ENCODE data around the gene TTBK1. TPM values are rescaled to one million over a fixed set of nuclear protein-coding genes. Genes with fewer than 3 reads are reported as not detected.

The TTBK1 gene
- total RNA-seq, 1 experiment from 2014 or later, result 0.61 TPM

- Mint-ChIP-seq H3K36me3 (ENCODE audit: insufficient read depth, unreplicated experiment) (no peaks in the 10 kb centered on the region), H3K27me3 (ENCODE audit: insufficient read depth, unreplicated experiment) (no peaks in the 10 kb centered on the region), H3K4me3 (ENCODE audit: unreplicated experiment) (no peak overlapping the region), H3K27ac (ENCODE audit: unreplicated experiment) (no peak overlapping the region), H3K9me3 (ENCODE audit: unreplicated experiment) (no peaks in the 10 kb centered on the region), H3K4me1 (ENCODE audit: low read depth, unreplicated experiment) (peaks cover 18% of the 10 kb centered on the region)
- ChIA-PET CTCF (interaction anchor here (0.6 kb wide), 1 partner anchor 120 kb away, joined by 3 read pairs; no protein-coding TSS in a partner anchor), POLR2A (no interaction called here)
- Histone ChIP-seq H3K9me3 (no peaks in the 10 kb centered on the region), H3K4me1 (peaks cover 44% of the 10 kb centered on the region), H3K27me3 (replicated peaks; ENCODE audit: control insufficient read depth, insufficient read depth, low read length) (no peaks in the 10 kb centered on the region), H3K36me3 (ENCODE audit: control insufficient read depth, insufficient read depth, low read length) (no peaks in the 10 kb centered on the region), H3K4me3 (ENCODE audit: low read depth, low read length) (no peak overlapping the region)
- BruUV-seq (replicated peaks), result no TSS peak
- intact Hi-C loops (cut with micrococcal nuclease; ENCODE audit: unreplicated experiment), result no loop called here
- DNase-seq, result no peak
- TF ChIP-seq CTCF (IDR thresholded peaks at IDR 0.05; ENCODE audit: insufficient read depth in 1 of 2, low read depth in 1 of 2, low read length in 1 of 2, severe bottlenecking in 1 of 2, unreplicated experiment in 1 of 2), result no peak
Observed at GRCh38 chr6:43271103-43271815, 28.0 kb downstream of the TTBK1 start.

GRCh38 chr6:43271944-43272343, 28.7 kb downstream of the TTBK1 start:
- Mint-ChIP-seq H3K36me3 (ENCODE audit: insufficient read depth, unreplicated experiment) (no peaks in the 10 kb centered on the region), H3K27ac (ENCODE audit: unreplicated experiment) (no peak overlapping the region), H3K27me3 (ENCODE audit: insufficient read depth, unreplicated experiment) (no peaks in the 10 kb centered on the region), H3K9me3 (ENCODE audit: unreplicated experiment) (no peaks in the 10 kb centered on the region), H3K4me1 (ENCODE audit: low read depth, unreplicated experiment) (peaks cover 18% of the 10 kb centered on the region), H3K4me3 (ENCODE audit: unreplicated experiment) (no peak overlapping the region)
- ChIA-PET CTCF (interaction anchor here (0.6 kb wide), 1 partner anchor 119 kb away, joined by 3 read pairs; no protein-coding TSS in a partner anchor), POLR2A (no interaction called here)
- intact Hi-C loops (cut with micrococcal nuclease; ENCODE audit: unreplicated experiment), result no loop called here
- H3K36me3 ChIP-seq (ENCODE audit: control insufficient read depth, insufficient read depth, low read length), result no peaks in the 10 kb centered on the region
- H3K4me1 ChIP-seq, result peaks cover 50% of the 10 kb centered on the region
- H3K27me3 ChIP-seq (replicated peaks; ENCODE audit: control insufficient read depth, insufficient read depth, low read length), result no peaks in the 10 kb centered on the region
- H3K4me3 ChIP-seq (ENCODE audit: low read depth, low read length), result no peak overlapping the region
- DNase-seq, result no peak
- no peaks in the 10 kb centered on the region for H3K9me3 ChIP-seq
- TF ChIP-seq CTCF (IDR thresholded peaks at IDR 0.05; ENCODE audit: insufficient read depth in 1 of 2, low read depth in 1 of 2, low read length in 1 of 2, severe bottlenecking in 1 of 2, unreplicated experiment in 1 of 2), result no peak
- no TSS peak for BruUV-seq (replicated peaks)

GRCh38 chr6:43273707-43274106, 30.4 kb downstream of the TTBK1 start:
- H3K36me3 Mint-ChIP-seq (ENCODE audit: insufficient read depth, unreplicated experiment), result no peaks in the 10 kb centered on the region
- CTCF ChIA-PET, result no interaction called here
- no peak for TF ChIP-seq CTCF (IDR thresholded peaks at IDR 0.05; ENCODE audit: insufficient read depth in 1 of 2, low read depth in 1 of 2, low read length in 1 of 2, severe bottlenecking in 1 of 2, unreplicated experiment in 1 of 2)
- Histone ChIP-seq H3K36me3 (ENCODE audit: control insufficient read depth, insufficient read depth, low read length) (no peaks in the 10 kb centered on the region), H3K27me3 (replicated peaks; ENCODE audit: control insufficient read depth, insufficient read depth, low read length) (no peaks in the 10 kb centered on the region), H3K4me3 (ENCODE audit: low read depth, low read length) (no peak overlapping the region), H3K4me1 (peaks cover 46% of the 10 kb centered on the region), H3K9me3 (no peaks in the 10 kb centered on the region)
- no peaks in the 10 kb centered on the region for H3K27me3 Mint-ChIP-seq (ENCODE audit: insufficient read depth, unreplicated experiment)
- H3K27ac Mint-ChIP-seq (ENCODE audit: unreplicated experiment), result no peak overlapping the region
- no TSS peak for BruUV-seq (replicated peaks)
- no peaks in the 10 kb centered on the region for H3K9me3 Mint-ChIP-seq (ENCODE audit: unreplicated experiment)
- peaks cover 14% of the 10 kb centered on the region for H3K4me1 Mint-ChIP-seq (ENCODE audit: low read depth, unreplicated experiment)
- POLR2A ChIA-PET, result no interaction called here
- no peak overlapping the region for H3K4me3 Mint-ChIP-seq (ENCODE audit: unreplicated experiment)
- intact Hi-C loops (cut with micrococcal nuclease; ENCODE audit: unreplicated experiment), result no loop called here
- no peak for DNase-seq

Measured in Caco-2 (cell line).